SK-N-SH treated with all-trans-retinoic acid at 6 μM for 48 hours (cell line): ENCODE results near the gene TMC2.

ENCODE experiments used
- CREB5 ChIP-seq: fragments of 250-450 bp; sonication (Bioruptor Pico); IDR thresholded peaks from 2 replicates; pipeline ENCODE4 v1.5.1; 2020; ENCODE audit warnings: low read depth, mild to moderate bottlenecking, moderate library complexity
- GLIS3 ChIP-seq: fragments of 250-450 bp; sonication (Bioruptor Pico); IDR thresholded peaks from 2 replicates; pipeline ENCODE4 v1.5.0; 2020; ENCODE audit warnings: mild to moderate bottlenecking, moderate library complexity
- TCF4 ChIP-seq: fragments of 250-450 bp; sonication (Bioruptor Pico); IDR thresholded peaks from 2 replicates; pipeline ENCODE4 v1.8.0; 2021; ENCODE audit warnings: mild to moderate bottlenecking, moderate library complexity, borderline replicate concordance
- TOX ChIP-seq: fragments of 250-450 bp; sonication (Bioruptor Pico); IDR thresholded peaks from 2 replicates; pipeline ENCODE4 v1.8.0; 2021; ENCODE audit warnings: mild to moderate bottlenecking, moderate library complexity, borderline replicate concordance
- ZFP30 ChIP-seq: fragments of 450-650 bp; formaldehyde crosslinking; IDR thresholded peaks from 2 replicates; pipeline ENCODE4 v1.5.0; 2022; ENCODE audit warnings: mild to moderate bottlenecking, moderate library complexity
- TF ChIP-seq, protein P1 (sequence below): fragments of 250-450 bp; sonication (Bioruptor Pico); IDR thresholded peaks from 2 replicates; pipeline ENCODE4 v1.8.0; 2020; ENCODE audit warnings: mild to moderate bottlenecking, moderate library complexity, borderline replicate concordance

DNA sequence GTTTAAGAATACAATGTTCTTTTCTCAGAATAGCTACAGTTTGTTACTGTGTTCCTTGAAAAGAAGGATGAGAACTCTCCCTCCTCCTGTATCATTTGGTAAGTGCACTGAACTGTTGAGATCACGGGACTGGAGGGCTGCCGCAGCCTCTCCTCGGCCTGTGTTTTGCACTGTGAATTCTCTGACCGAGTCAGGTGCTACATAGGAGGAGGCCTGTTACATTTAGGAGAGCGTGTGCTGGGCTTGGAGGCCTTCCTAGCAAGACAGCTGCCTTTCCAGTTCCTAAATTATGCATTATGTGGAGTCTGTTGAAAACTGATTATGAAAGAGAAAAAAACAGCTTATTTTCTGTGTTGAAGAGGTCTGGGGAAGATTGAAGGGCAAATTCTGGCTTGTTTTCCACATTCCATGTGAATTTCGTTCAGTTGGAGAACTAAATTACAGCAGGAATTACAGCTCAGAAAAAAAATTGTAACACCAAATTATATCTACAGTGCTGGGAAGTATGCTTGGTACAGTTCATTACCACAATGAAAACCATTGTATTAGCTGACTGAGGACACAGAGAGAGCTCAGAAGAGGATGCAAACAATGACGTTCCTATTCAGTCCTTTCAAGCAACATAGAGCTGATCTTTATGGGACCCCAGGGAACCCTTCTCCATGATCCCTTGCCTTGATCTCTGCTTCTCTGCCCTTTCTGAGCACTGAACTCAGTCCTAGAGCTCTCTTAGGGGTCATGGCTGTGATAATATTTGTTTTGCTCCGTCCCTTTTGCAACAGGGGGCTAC, 2.8 kb downstream of the TMC2 start:
- TF ChIP-seq, protein P1, sequence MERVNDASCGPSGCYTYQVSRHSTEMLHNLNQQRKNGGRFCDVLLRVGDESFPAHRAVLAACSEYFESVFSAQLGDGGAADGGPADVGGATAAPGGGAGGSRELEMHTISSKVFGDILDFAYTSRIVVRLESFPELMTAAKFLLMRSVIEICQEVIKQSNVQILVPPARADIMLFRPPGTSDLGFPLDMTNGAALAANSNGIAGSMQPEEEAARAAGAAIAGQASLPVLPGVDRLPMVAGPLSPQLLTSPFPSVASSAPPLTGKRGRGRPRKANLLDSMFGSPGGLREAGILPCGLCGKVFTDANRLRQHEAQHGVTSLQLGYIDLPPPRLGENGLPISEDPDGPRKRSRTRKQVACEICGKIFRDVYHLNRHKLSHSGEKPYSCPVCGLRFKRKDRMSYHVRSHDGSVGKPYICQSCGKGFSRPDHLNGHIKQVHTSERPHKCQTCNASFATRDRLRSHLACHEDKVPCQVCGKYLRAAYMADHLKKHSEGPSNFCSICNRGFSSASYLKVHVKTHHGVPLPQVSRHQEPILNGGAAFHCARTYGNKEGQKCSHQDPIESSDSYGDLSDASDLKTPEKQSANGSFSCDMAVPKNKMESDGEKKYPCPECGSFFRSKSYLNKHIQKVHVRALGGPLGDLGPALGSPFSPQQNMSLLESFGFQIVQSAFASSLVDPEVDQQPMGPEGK = no peak
- TF ChIP-seq CREB5 (CRISPR knock-in tag) (no peak), TCF4 (no peak), GLIS3 (CRISPR knock-in tag) (no peak), ZFP30 (CRISPR knock-in tag) (no peak), TOX (CRISPR knock-in tag) (no peak)
